ENCODE data around the gene RAP1GDS1.

DNA sequence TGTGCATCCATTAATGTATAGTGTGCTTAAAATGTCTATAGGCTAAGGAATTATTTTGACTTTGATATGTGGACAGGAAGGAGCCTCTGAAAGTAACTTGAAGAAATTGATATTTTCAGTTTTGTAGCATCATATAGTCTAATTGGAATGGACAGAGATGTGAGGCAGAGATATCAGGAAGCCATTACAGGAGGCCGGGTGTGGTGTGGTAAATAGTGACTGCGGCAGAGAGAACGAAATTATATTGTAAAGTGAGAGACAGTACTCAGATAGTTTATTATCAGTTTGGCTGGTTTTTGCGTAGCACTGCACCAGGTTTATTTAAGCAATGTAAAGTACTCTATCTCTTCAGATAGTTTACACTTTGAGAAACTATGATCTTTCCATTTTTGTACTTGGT, 98.5 kb downstream of the RAP1GDS1 start:
- TF ChIP-seq, protein P1, sequence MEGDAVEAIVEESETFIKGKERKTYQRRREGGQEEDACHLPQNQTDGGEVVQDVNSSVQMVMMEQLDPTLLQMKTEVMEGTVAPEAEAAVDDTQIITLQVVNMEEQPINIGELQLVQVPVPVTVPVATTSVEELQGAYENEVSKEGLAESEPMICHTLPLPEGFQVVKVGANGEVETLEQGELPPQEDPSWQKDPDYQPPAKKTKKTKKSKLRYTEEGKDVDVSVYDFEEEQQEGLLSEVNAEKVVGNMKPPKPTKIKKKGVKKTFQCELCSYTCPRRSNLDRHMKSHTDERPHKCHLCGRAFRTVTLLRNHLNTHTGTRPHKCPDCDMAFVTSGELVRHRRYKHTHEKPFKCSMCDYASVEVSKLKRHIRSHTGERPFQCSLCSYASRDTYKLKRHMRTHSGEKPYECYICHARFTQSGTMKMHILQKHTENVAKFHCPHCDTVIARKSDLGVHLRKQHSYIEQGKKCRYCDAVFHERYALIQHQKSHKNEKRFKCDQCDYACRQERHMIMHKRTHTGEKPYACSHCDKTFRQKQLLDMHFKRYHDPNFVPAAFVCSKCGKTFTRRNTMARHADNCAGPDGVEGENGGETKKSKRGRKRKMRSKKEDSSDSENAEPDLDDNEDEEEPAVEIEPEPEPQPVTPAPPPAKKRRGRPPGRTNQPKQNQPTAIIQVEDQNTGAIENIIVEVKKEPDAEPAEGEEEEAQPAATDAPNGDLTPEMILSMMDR (IDR thresholded peaks at IDR 0.05) = no peak
- TF ChIP-seq POLR2A (IDR thresholded peaks at IDR 0.05) = no peak
